Prostate gland (tissue), 2 donors: Measurements from ENCODE around the gene TNIP1.

Experiments used
- CTCF ChIP-seq, 4 experiments: fragments of 200-600 bp in 2 of 4; fragments of 450-650 bp in 2 of 4; sonication (generic) in 2 of 4; IDR thresholded peaks; 1 replicate in 3 of 4; 2 replicates in 1 of 4; pipeline ENCODE4 v1.5.1; 2016 to 2019; ENCODE audit warnings: antibody characterized with exemption in 4 of 4, mild to moderate bottlenecking in 2 of 4, moderate library complexity in 2 of 4
- POLR2A ChIP-seq: fragments of 450-650 bp; IDR thresholded peaks from one replicate; pipeline ENCODE4 v1.6.1; 2016; ENCODE audit warnings: antibody characterized with exemption, mild to moderate bottlenecking

- TF ChIP-seq CTCF (IDR thresholded peaks at IDR 0.05) (no peak), POLR2A (no peak)
These were observed 47.5 kb downstream of the TNIP1 start for GRCh38 chr5:151033217-151033934.
